ENCODE data around the gene ANKRD31.

ANKRD31 gene

DNA sequence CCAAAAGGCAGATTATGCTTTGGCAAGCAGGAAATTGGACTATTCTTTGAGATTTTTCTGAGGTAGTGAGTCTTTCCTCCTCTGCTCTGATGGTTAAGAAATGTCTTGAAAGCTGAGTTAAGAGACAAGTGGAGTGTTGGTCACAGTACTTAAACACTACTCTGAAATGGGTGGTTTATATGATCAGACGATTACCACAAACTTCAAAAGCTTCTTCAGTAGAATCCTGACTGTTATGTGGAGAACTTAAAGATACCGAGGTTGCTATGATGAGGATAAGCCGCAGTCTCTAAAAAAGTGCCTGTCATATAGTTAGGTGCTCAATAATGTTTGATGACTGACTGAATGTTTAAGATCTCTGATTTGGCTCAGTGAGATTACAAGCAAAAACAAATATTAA lies 208.6 kb downstream of the ANKRD31 start:
- DNase-seq = no peak

DNA sequence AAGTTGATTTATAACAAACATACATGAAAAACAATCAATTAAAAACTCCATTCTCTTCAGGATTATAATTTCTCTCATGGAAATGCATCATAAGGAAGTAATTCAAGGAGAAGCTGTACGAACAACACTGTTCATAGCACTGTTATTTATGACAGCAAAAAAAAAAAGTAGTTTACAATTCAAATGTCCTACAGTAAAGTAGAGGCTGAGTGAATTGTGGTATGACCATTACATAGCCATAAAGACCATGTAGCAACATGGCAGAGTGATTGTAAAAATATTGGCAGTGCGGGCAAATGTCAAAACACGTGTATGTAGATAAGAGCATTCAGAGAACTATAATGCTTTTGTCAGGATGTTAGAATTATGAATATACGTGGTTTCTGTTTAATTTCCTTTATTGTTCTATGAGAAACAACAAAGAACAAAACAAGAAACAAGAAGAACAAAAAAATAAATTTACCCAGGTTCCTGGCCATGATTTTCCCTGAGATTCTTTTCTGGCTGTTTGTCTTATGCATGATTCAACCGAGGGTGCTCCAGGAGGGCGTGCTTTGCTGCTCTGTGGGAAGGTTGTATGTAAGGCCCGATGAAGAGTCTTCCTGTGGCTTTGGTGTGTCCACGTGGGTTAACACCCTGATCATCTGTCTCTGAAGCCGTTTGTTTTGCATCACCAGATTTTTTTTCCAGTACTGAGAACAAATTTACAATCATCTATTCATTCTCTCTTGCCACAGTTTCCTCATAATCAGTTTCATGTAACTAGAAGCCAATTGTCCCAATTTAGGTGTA lies 213.1 kb downstream of the ANKRD31 start:
- no peak for DNase-seq

DNA sequence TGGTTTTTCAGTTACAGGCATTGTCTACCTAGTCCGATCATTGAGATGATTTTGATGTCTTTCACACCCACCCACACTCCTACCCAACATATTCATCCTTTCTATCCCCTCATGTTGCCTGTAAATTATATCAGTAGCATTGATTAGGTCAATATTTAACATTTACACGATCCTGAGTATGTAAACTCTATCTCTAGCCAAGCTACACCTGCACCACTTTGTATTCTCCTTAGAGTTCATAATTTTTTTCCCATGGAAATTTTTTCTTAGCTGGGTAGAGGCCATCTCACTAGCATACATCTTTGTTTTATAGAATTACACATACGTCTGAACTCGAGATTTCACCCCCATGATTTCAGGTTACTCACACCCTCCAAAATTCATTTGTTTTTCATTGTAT lies 214.9 kb downstream of the ANKRD31 start:
- no peak for DNase-seq

DNA sequence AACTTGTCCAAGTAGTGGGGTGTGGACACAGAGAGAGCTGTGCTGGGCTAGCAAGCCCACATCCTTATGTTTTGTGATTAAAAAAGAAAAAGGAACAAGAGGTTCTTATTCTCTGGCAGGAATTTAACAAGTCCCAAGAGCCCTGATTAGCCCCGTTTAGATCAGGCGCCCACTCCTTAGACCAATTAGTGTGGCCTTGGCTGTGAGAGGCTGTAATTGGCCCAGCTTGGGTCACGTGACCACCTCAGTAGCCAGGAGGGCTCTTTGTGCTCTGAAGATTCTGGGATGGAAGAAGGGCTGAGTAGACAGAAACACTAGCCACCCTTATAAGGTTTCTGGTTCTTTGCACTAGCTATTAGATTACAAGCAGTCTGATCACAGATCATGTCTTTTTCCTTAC lies 215.5 kb downstream of the ANKRD31 start:
- no peak for DNase-seq

DNA sequence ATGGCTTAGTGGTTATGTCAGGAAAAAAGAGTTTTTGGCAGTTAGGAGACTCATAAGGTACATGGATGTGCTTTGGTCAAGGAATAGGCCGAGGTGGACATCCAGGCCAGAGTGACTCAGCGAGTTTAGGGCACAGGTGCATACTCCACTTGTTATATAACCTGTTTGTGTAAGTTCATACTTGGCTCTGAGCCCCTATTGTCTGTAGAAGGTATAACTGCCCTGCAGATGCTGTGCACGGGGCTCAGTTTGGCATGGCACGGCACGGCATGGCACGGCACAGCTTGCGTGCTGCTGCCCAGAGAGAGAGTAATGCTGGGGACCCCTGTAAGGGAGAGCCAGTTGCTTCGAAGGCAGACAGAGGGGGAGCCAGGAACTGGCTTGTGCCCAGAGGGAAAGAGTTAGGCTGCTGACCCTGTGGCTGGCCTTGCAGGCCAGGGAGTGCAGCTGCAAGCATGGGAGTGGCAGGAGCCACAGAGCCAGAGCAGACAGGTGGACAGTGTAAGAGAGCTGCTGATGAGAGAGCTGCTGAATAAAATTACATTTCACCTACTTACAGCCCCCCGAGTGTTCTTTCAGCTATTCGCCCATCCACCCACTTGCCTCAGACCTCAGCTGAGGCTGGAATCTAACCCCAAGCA lies 216.5 kb downstream of the ANKRD31 start:
- DNase-seq = no peak

DNA sequence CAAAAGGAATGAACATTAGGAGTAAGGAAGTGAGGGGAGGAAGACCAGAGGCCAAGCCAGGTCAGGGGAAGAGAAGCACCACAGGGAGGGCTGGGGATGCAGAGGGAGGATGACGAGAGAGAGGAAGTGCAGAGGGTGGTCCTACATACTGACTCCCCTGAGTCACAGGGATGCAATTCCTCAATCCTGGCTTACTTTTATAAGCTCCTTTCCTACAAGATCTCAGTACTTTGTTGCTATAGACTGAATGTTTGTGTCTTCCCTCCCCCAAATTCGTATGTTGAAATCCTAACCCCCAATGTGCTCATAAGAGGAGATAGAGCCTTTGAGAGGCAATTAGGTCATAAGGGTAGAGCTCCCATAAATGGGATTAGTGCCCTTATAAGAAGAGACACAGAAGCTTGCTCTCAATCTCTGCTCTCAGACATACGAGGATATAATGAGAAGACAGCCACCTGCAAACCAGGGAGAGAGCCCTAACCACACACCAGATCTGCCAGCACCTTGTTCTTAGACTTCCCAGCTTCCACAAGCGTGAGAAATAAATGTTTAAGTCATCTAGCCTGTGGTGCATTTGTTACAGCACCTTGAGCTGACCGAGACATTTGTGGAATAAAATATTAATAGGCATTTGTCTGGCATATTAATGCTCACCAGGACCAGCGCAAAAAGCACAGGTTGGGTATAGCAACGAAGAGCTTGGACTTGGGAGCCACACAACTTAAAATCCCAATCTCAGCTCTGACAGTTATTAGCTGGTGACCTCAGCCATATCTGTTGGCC lies 217.7 kb downstream of the ANKRD31 start:
- DNase-seq = no peak
